H1 (cell line): ENCODE results near the gene SLC8A1. TPM values are rescaled to one million over a fixed set of nuclear protein-coding genes. Genes with fewer than 3 reads are reported as not detected.

Source experiments
- EGR1 ChIP-seq: IDR thresholded peaks from 2 replicates; pipeline ENCODE4 v1.6.1; 2011; ENCODE audit warnings: low read depth, low read length, borderline replicate concordance
- EP300 ChIP-seq, 2 experiments: IDR thresholded peaks; 1 replicate in 1 of 2; 2 replicates in 1 of 2; pipeline ENCODE4 v1.6.1; 2011 to 2012; ENCODE audit warnings: low read depth in 2 of 2, low read length in 2 of 2, mild to moderate bottlenecking in 2 of 2, borderline replicate concordance in 1 of 2, inconsistent platforms in 1 of 2, moderate library complexity in 1 of 2
- FOSL1 ChIP-seq: IDR thresholded peaks from 2 replicates; pipeline ENCODE4 v1.6.1; 2011; ENCODE audit warnings: mild to moderate bottlenecking, low read depth, low read length, moderate library complexity; ENCODE audit not compliant: insufficient read depth
- SIX5 ChIP-seq: IDR thresholded peaks from 2 replicates; pipeline ENCODE4 v1.6.1; 2011; ENCODE audit warnings: mild to moderate bottlenecking, low read depth, low read length
- polyA plus RNA-seq, 7 experiments: library from polyadenylated mRNA; depleted of rRNA in 3 of 7; stranded (reverse) in 5 of 7; unstranded in 2 of 7; fragments of >200 nt in 5 of 7; fragments of 200-250 nt in 2 of 7; gene quantifications; 1 replicate in 5 of 7; 2 replicates in 1 of 7; 4 replicates in 1 of 7; pipeline versions ENCODE4 v1.2.1 to v1.2.3, GENCODE V29; 2011 to 2013; ENCODE audit warnings: missing spikeins in 2 of 7, mixed read lengths in 2 of 7
- total RNA-seq: library from RNA; stranded (reverse); fragmentation: NEBNext Ultra II Directional; extraction: Animal tissue kit (Norgen Biotek cat#: 25700); gene quantifications from 2 replicates; pipeline ENCODE4 v1.2.1, GENCODE V29; 2021
- TF ChIP-seq, protein P1 (sequence below): IDR thresholded peaks from 2 replicates; pipeline ENCODE4 v1.6.1; 2011; ENCODE audit warnings: low read length, improper control_type of control experiment

The SLC8A1 gene
- total and polyA plus RNA-seq, 2 of the 8 experiments (the other 6 are each of a cell fraction or from before 2014, with no cell fraction given), result 0.68 to 3.6 TPM

DNA sequence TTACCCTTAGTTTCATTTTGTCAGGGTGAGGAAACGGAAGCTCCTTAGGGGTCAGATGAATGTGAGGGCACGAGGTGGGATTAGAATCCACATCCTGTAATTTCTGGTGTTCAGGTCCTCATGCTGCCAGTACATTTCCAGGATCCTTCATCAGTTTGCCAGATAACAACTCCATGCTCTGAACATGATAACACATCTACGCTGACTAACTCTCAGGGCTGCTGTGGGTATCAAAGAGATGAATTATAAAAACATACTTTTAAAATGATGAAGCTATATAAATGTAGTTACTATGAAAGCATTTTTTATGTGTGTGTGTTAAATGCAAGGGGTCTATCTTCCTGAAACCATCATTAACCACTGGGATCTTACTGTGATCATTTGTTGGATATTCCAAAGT lies 325.9 kb downstream of the SLC8A1 start (continued):
- TF ChIP-seq EGR1 (no peak), FOSL1 (no peak), SIX5 (no peak), EP300 (IDR thresholded peaks at IDR 0.05; ENCODE audit: borderline replicate concordance in 1 of 2, low read depth in 2 of 2, low read length in 2 of 2) (no peak)
- TF ChIP-seq, protein P1, sequence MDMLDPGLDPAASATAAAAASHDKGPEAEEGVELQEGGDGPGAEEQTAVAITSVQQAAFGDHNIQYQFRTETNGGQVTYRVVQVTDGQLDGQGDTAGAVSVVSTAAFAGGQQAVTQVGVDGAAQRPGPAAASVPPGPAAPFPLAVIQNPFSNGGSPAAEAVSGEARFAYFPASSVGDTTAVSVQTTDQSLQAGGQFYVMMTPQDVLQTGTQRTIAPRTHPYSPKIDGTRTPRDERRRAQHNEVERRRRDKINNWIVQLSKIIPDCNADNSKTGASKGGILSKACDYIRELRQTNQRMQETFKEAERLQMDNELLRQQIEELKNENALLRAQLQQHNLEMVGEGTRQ, result no peak
